K562 (cell line): ENCODE data around the gene LUC7L. TPM values are rescaled to one million over a fixed set of nuclear protein-coding genes. Genes with fewer than 3 reads are reported as not detected.

Source experiments
- BHLHE40 ChIP-seq: IDR thresholded peaks from 2 replicates; pipeline ENCODE4 v1.6.1; 2011; ENCODE audit warnings: low read length, improper control_type of control experiment
- CGGBP1 ChIP-seq: fragments of 250-450 bp; sonication (Bioruptor Pico); IDR thresholded peaks from 2 replicates; pipeline ENCODE4 v1.9.0; 2021; ENCODE audit warnings: mild to moderate bottlenecking
- CHD1 ChIP-seq: fragments of 200-600 bp; sonication (generic); IDR thresholded peaks from one replicate; pipeline ENCODE4 v1.6.1; 2012; ENCODE audit warnings: mild to moderate bottlenecking, moderate library complexity, low read length, inconsistent platforms
- MGA ChIP-seq: fragments of 450-650 bp; IDR thresholded peaks from 2 replicates; pipeline ENCODE4 v1.6.1; 2016; ENCODE audit warnings: mild to moderate bottlenecking, moderate library complexity
- RBFOX2 ChIP-seq: fragments of 200-400 bp; formaldehyde crosslinking; IDR thresholded peaks from 2 replicates; pipeline ENCODE4 v1.6.1; 2017; ENCODE audit warnings: low read depth, mild to moderate bottlenecking, low read length, moderate library complexity
- SREBF2 ChIP-seq: sonication (generic); formaldehyde crosslinking; IDR thresholded peaks from 2 replicates; pipeline ENCODE4 v1.4.0; 2020; ENCODE audit warnings: mild to moderate bottlenecking, missing genetic modification reagents
- ZFX ChIP-seq: sonication (generic); formaldehyde crosslinking; IDR thresholded peaks from 2 replicates; pipeline ENCODE4 v1.8.0; 2022; ENCODE audit warnings: mild to moderate bottlenecking, missing genetic modification reagents, moderate library complexity
- polyA plus RNA-seq, 8 experiments: library from polyadenylated mRNA; depleted of rRNA in 4 of 8; stranded (reverse) in 5 of 8; unstranded in 3 of 8; fragments of >200 nt; fragmentation: Nextera tagmentation in 2 of 8; fragmentation: Illumina TruSeq in 1 of 8; extraction: Ambion mirVana in 2 of 8; extraction: Trizol in 1 of 8; gene quantifications; 2 replicates each; pipeline versions ENCODE4 v1.2.1 to v1.2.3, GENCODE V29; 2011 to 2014; ENCODE audit warnings: inconsistent platforms in 1 of 8, missing spikeins in 1 of 8
- total RNA-seq, 7 experiments: library from RNA; depleted of rRNA in 6 of 7; stranded (reverse); fragments of >200 nt in 6 of 7; fragmentation: Illumina TruSeq in 2 of 7; extraction: Trizol in 2 of 7; gene quantifications; 2 replicates each; pipeline versions ENCODE4 v1.2.1 to v1.2.3, GENCODE V29; 2011 to 2021; ENCODE audit warnings: low replicate concordance in 1 of 7

The LUC7L gene
- total and polyA plus RNA-seq, 9 of the 15 experiments (the other 6 are each of a cell fraction or from before 2014, with no cell fraction given) = 1.7 to 93.3 (median 59.5) TPM

GRCh38 chr16:143456-143855 lies 85.8 kb downstream of the LUC7L start (continued):
- TF ChIP-seq MGA (0 out of 2 replicates have a peak, but pooled peaks have one; percentile 7), CGGBP1 (CRISPR knock-in tag) (no peak), RBFOX2 (0 out of 2 replicates have a peak, but pooled peaks have one; percentile 21), CHD1 (peak; percentile 2), ZFX (CRISPR knock-in tag) (peak; percentile 6; the same call in 1 of the 2 replicates), SREBF2 (CRISPR knock-in tag) (no peak), BHLHE40 (0 out of 2 replicates have a peak, but pooled peaks have one; percentile 4)
